ENCODE data around the gene ARSK.

DNA sequence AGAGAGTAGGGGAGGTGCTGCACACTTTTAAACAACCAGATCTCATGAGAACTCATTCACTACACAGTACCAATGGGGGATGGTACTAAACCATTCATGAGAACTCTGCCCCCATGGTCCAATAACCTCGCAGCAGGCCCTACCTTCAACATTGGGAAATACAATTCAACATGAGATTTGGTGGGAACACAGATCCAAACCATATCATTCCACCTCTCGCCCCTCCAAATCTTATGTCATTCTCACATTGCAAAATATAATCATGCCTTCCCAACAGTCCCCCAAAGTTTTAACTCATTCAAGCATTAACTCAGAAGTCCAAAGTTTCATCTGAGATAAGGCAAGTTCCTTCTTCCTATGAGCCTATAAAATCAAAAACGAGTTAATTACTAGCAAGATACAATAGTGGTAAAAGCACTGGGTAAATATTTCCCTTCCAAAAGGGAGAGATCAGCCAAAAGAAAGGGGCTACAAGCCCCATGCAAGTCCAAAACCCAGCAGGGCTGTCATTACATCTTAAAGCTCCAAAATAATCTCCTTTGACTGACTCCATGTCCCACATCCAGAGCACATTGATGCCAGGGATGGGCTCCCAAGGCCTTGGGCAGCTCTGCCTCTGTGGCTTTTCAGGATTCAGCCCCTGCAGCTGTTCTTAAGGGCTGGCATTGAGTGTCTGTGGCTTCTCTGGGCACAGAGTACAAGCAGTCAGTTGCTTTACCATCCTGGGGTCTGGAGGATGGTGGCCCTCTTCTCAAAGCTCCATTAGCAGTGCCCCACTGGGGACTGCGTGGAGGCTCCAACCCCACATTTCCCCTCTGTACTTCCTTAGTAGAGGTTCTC lies 73.3 kb downstream of the ARSK start:
- TF ChIP-seq ZNF76 (tag by site-specific recombination; IDR thresholded peaks at IDR 0.05; ENCODE audit: borderline replicate concordance, low read depth) = no peak
- TF ChIP-seq, protein P1, sequence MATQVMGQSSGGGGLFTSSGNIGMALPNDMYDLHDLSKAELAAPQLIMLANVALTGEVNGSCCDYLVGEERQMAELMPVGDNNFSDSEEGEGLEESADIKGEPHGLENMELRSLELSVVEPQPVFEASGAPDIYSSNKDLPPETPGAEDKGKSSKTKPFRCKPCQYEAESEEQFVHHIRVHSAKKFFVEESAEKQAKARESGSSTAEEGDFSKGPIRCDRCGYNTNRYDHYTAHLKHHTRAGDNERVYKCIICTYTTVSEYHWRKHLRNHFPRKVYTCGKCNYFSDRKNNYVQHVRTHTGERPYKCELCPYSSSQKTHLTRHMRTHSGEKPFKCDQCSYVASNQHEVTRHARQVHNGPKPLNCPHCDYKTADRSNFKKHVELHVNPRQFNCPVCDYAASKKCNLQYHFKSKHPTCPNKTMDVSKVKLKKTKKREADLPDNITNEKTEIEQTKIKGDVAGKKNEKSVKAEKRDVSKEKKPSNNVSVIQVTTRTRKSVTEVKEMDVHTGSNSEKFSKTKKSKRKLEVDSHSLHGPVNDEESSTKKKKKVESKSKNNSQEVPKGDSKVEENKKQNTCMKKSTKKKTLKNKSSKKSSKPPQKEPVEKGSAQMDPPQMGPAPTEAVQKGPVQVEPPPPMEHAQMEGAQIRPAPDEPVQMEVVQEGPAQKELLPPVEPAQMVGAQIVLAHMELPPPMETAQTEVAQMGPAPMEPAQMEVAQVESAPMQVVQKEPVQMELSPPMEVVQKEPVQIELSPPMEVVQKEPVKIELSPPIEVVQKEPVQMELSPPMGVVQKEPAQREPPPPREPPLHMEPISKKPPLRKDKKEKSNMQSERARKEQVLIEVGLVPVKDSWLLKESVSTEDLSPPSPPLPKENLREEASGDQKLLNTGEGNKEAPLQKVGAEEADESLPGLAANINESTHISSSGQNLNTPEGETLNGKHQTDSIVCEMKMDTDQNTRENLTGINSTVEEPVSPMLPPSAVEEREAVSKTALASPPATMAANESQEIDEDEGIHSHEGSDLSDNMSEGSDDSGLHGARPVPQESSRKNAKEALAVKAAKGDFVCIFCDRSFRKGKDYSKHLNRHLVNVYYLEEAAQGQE (tag by site-specific recombination; IDR thresholded peaks at IDR 0.05) = no peak
- no peak for TF ChIP-seq CTCF (tag by site-specific recombination; IDR thresholded peaks at IDR 0.05)
- TF ChIP-seq ZBTB21 (tag by site-specific recombination; IDR thresholded peaks at IDR 0.05) = no peak
- TF ChIP-seq YY1 (tag by site-specific recombination; IDR thresholded peaks at IDR 0.05) = no peak
- no peak for TF ChIP-seq BCL11B (tag by site-specific recombination; IDR thresholded peaks at IDR 0.05; ENCODE audit: low read depth)
- TF ChIP-seq HOXC10 (CRISPR knock-in tag; IDR thresholded peaks at IDR 0.05) = no peak
- TF ChIP-seq KLF7 (tag by site-specific recombination; IDR thresholded peaks at IDR 0.05; ENCODE audit: borderline replicate concordance) = no peak
- no peak for TF ChIP-seq ZNF350 (tag by site-specific recombination; IDR thresholded peaks at IDR 0.05)
- no peak for TF ChIP-seq TCF7L2 (IDR thresholded peaks at IDR 0.05; ENCODE audit: borderline replicate concordance, low read depth, low read length)
- no peak for TF ChIP-seq ZNF121 (tag by site-specific recombination; IDR thresholded peaks at IDR 0.05)
- TF ChIP-seq ZNF544 (tag by site-specific recombination; IDR thresholded peaks at IDR 0.05) = no peak
- no peak for TF ChIP-seq ZNF335 (tag by site-specific recombination; conservative IDR thresholded peaks at IDR 0.05)
- no peak for TF ChIP-seq TRIM28 (IDR thresholded peaks at IDR 0.05; ENCODE audit: borderline replicate concordance, low read length)

Measured in HEK293 (cell line).